Occipital lobe (tissue), 2 donors: Measurements from ENCODE around the gene MORC2. TPM values are rescaled to one million over a fixed set of nuclear protein-coding genes. Genes with fewer than 3 reads are reported as not detected.

ENCODE experiments used
- DNase-seq: peaks from one replicate; lab custom pipeline; 2025; lab: John Stamatoyannopoulos, UW
- total RNA-seq: library from RNA; depleted of rRNA; stranded (reverse); fragments of >200 nt; gene quantifications from one replicate; pipeline ENCODE4 v1.2.3, GENCODE V29; 2014

Gene MORC2
- total RNA-seq: 20.7 TPM

GRCh38 chr22:30968015-30968923 lies at the start of gene MORC2:
Gene MORC2 (minus strand): TSS chr22:30968774. CDS start chr22:30967889, 885 bp downstream.
- no peak for DNase-seq

GRCh38 chr22:31005535-31005934 lies 37.0 kb upstream of the MORC2 start:
- no peak for DNase-seq

- no peak for DNase-seq
Measured at GRCh38 chr22:31001124-31001770, 32.7 kb upstream of the MORC2 start.

- DNase-seq: no peak
Measured at GRCh38 chr22:30998329-30998728, 29.8 kb upstream of the MORC2 start.

GRCh38 chr22:30996462-30996861 lies 27.9 kb upstream of the MORC2 start:
- no peak for DNase-seq

- no peak for DNase-seq
Measured at GRCh38 chr22:30994960-30995359, 26.4 kb upstream of the MORC2 start.

- no peak for DNase-seq
Measured at GRCh38 chr22:30992565-30992964, 24.0 kb upstream of the MORC2 start.

- DNase-seq: no peak
Measured at GRCh38 chr22:30990690-30991089, 22.1 kb upstream of the MORC2 start.

- DNase-seq: no peak
Measured at GRCh38 chr22:30989474-30989873, 20.9 kb upstream of the MORC2 start.

- DNase-seq: no peak
Measured at GRCh38 chr22:30985561-30986208, 17.1 kb upstream of the MORC2 start.

GRCh38 chr22:30984317-30984716 lies 15.7 kb upstream of the MORC2 start:
- no peak for DNase-seq

GRCh38 chr22:30982512-30982911 lies 13.9 kb upstream of the MORC2 start:
- DNase-seq: no peak

GRCh38 chr22:30979932-30980331 lies 11.4 kb upstream of the MORC2 start:
- DNase-seq: no peak

- no peak for DNase-seq
Measured at GRCh38 chr22:30978304-30978962, 9.9 kb upstream of the MORC2 start.

- no peak for DNase-seq
Measured at GRCh38 chr22:30970356-30970746, 1.8 kb upstream of the MORC2 start.

- peak; percentile 42 for DNase-seq
Measured at GRCh38 chr22:30969532-30970355, 1.2 kb upstream of the MORC2 start.

- DNase-seq: peak; percentile 96
Measured at GRCh38 chr22:30968924-30969531, 454 bp upstream of the MORC2 start, which contains the start of gene TUG1. Gene TUG1 (plus strand): TSS chr22:30969265.

- DNase-seq: no peak
Measured at GRCh38 chr22:30964858-30965257, 3.7 kb downstream of the MORC2 start.

- DNase-seq: no peak
Measured at GRCh38 chr22:30955153-30955552, 13.4 kb downstream of the MORC2 start.

GRCh38 chr22:30953206-30953605 lies 15.4 kb downstream of the MORC2 start:
- DNase-seq: no peak
